ENCODE measurements around the gene SLAMF1.
"Not testable (repeated sequence)": the region's sequence is repeated elsewhere in the genome, so short reads cannot be mapped to it uniquely, and the experiment has no call there.

Gene SLAMF1

GRCh38 chr1:160560045-160560705 lies 86.7 kb downstream of the SLAMF1 start:
- DNase-seq (ENCODE audit: low spot score): no peak

DNA sequence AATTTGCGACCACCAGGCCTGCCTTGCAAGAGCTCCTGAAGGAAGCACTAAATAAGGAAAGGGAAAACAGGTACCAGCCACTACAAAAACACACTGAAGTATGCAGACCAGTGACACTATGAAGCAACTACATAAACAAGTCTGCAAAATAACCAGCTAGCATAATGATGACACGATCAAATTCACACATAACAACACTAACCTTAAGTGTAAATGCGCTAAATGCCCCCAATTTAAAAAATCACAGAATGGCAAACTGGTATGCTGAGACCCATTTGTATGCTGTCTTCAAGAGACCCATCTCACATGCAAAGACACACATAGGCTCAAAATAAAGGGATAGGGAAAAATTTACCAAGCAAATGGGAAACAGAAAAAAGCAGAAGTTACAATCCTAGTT lies 87.4 kb downstream of the SLAMF1 start:
- DNase-seq (ENCODE audit: low spot score): not testable (repeated sequence)

DNA sequence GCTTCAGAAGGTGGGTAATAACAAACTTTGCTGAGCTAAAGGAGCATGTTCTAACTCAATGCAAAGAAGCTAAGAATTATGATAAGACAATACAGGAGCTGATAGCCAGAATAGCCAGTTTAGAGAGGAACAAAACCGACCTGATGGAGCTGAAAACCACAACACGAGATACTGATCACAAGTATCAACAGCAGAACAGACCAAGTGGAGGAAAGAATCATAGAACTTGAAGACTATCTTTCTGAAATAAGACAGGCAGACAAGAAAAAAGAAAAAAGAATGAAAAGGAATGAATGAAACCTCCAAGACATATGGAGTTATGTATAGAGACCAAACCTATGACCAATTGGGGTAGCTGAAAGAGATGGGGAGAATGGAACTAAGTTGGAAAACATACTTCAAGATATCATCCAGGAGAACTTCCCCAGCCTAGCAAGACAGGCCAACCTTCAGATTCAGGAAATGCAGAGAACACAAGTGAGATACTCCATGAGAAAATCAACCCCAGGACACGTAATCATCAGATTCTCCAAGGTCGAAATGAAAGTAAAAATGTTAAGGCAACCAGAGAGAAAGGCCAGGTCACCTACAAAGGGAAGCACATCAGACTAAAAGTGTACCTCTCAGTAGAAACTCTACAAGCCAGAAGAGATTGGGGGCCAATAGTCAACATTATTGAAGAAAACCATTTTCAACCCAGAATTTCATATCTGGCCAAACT lies 88.0 kb downstream of the SLAMF1 start:
- no peak for DNase-seq (ENCODE audit: low spot score)
